Suppressor macrophage treated with lipopolysaccharide for 4 hours (primary cell): ENCODE measurements around the gene ADGRG1.

ENCODE experiments used
- DNase-seq: peaks from one replicate; pipeline ENCODE4 v3.0.0-alpha.2; 2020

Gene ADGRG1

DNA sequence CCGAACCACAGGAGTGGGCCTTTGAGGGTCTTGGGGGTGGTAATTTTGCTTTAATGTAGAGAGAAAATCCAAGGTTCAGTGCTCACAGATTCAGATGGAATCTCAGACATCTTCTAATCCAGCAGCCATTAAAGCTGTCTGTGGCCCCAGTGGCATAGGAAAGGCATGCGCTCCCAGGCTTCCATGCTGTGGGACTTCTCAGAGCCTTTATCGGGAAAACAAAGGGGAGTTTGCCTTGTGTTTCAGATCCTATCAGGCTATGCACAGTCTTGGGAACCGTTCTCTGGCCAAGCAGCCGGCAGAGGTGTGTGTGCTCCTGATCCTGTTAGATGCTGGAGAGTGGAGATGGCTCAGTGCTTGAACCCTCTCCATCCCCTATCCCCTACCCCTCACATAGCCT is 7.8 kb downstream of the ADGRG1 start:
- no peak for DNase-seq

DNA sequence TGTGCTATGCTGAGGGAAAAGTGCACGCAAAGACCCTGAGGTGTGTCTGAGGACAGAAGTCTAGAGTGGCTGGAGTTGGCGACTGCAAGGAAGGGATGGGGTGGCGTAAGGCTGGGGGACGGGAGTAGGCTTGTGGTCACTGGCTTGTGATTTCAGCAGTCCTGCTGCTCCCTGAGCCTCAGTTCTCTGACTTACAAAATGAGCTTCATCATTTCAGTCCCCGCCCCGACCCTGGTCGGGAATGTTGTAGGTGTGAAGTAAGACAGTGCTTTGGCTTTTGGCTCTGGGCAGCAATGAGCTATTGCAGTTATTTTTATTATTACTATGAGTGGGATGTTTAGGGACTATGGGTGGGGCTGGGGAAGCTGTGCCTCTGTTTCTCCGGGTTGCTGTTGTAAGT is 8.6 kb downstream of the ADGRG1 start:
- DNase-seq: no peak

DNA sequence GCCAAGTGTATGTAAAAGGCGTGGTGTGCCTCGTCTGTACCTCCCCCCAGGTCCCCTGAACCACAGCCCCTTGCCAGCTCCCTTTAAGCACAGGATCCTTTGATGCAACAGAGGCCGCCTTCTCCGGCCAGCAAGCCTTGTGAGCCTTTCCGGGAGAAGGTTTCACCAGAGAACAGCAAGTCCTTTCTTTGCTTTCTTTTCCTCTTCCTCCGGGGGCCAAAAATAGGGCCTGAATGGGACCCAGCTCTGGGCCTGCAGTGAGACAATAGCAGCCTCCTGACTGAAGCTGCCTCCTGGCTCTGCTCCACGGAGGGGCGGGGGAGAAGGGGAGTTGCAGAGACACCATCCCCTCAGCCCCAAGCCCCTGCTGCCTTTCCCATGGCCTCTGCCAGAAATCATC is 9.0 kb downstream of the ADGRG1 start:
- DNase-seq: no peak

DNA sequence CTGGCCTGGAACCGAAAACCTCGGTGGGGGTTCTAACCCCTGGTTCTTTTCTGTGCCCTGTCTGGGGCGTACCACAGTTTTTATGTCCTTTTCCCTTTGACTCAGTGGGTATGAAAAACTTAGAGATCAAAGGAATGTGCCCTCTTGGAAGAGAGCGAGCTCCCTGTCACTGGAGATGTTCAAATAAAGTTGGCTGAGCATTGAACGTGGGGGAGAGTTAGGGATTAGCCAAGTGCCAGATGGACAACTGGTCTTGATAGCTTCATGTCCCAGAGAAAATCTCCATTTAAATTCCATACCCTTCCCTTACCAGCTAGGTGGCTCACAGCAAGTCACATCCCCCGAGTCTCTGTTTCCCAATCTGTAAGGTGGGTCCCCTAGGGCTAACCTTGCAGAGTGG is 9.5 kb downstream of the ADGRG1 start:
- no peak for DNase-seq

DNA sequence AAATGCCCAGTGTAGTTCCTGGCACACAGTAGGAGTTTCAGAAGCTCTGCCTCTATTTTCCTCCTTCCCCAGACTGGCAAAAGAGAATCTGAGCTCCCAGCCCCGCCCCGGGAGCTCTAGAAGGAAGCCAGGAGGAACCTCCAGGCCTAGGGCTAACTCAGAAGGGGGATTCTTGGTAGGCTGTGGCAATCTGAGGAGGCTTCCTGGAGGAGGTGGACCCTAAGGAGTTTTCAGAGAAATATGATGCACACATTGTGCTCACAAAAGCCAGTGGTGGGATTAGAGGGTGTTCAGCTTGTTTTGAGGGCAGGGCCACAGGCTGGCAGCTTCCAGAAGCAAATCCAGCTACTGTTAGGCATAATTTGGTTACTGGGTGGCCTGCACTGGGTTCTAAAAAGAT is 10.0 kb downstream of the ADGRG1 start:
- DNase-seq: no peak

DNA sequence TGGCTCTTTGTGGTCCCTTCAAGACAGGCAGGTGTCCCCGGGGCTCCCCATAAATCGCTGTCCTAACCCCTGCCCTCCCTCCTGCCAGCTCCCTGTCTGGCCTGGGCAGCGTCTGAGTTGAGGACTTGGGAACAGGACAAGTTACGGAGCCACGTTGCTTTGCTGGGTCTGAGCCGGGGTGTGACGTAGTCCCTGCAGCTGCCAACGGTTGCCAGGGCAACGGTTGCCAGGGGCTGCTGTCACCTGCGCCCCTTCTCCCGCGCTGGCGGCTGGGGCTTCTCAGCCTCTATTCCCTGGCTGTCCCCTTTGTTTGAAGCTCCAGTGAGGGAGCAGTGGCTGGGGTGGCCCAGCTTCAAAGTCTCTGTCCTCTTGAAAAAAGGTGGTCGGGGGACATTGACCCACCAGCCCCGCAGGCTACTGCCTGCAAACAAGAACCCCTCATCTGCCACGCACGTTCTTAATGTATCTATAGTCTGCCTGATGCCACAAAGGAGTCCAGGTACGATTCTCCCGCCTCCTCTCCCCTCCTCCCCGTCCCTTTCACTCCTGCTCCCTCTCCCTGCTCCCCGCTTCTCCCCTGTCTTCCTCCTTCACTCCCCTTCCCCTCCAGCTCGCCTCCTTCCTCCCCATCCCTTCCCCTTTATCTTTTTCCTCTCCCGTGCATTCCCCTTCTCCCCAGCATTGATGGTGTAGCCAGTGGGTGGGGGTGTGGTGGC is 10.9 kb downstream of the ADGRG1 start:
- no peak for DNase-seq

DNA sequence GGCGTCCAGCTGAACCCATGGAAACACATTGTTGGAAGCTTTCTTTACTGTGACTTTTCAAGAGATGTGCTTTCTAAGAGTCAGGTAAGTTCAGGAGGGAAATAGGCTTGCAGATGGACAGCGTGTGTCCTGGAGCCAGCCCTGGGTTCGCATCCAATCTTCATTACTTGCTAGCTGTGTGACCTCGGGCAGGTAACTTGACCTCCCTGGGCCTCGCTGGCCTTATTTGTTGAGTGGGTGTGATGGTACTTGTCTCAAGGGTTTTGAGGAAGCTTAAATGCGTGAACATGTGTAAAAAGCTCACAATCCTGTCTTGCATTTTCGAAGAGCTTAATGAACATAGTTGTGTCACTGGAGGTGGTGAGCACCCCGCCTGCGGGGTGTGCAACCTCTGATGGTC is 11.8 kb downstream of the ADGRG1 start:
- no peak for DNase-seq

DNA sequence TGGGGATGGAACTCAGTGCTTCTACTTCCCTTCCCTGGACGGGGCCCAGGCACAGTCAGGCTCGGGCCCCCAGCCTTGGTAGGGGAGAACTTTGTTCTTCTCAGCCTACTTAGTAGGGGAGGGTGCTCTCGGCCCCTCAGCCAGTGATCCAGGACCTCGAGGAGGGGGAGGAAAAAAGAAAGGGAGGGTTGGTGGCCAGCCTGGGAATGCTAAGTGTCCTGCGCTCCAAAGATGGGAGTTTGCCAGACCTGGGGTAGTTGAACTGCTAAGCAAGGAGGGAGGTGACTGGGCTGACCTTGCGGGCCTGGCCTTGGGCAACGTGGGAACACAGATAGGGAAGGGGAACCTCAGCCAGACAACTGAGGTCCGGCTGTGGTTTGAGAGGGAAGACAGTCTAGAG is 12.2 kb downstream of the ADGRG1 start:
- no peak for DNase-seq

DNA sequence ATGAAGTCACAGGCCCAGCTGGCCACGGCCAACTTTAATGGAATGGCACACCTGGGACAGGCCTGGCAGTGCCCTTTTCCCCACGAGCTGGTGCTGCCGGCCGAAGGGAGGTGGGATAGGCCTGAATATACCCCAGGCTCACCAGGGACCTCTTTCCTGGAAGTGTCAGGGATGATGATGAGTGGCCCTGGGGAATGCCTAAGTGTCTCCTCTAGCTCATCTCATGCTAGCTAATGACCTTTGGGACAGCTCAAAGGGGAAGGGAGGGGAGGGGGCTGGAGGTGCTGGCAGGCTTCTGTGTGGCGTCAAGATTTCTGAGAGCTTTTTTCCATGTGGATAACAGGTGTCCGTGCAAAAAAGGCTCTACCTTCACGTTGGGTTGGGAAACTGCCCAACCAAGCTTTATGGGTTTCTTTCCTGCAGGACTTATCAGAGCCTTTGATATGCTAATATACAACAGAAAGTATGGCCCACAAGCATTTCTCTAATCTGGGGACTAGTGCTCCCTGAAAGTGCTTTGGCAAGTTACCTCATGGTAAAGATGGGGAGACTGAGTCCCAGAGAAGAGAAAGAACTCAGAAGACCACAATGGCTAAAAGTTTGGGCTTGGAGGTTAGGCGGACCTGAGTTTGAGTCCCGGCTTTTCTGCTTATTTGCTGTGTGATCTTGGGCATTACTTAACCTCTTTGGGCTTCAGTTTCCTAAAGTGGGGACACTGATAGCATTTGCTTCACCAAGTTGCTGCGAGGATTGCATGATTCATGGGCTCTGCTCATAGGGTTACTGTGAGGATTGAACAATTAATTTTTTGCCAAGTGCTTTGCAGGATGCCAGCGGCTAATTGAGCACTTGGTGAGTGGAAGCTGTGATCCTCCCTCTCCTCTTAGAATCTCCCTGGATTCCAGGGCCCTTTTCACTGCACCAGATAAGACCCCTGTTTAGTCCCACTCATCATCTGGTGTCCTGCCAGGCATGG is 14.0 kb downstream of the ADGRG1 start:
- DNase-seq: no peak

DNA sequence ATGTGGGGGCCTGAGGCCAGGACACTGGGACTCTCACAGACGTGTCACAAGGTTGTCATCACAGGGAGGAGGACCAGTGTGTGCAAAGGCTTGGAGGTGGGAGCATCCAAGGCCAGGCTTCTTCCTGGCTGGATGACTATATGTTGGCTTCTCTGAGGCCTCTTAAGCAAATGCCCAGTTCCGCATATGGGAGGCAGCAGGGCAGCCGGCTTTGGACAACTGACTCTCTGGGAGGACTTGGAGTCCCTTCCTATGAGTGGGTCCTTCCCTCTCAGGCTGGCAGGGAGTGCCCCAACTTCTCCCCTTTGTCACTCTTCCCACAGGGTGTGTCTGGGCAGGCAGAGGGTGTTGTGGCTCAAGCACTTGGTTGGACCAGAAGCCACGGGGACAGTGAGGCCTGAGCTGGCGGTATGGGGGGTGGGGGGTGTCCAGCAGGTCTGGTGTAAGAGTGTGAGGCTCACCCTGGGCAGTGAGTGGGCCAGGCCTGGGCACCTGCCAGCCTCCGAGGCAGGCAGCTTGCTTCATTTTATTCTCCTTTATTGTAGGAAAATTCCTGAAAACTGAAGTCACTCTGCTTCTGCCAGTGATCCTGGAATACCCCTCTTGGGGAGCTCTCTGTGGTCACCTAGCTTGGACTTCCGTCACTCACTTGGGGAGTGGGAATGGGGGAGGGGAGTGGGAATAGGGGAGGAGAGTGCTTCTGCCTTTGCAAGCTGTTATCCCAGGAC is 14.9 kb downstream of the ADGRG1 start:
- peak; percentile 59 for DNase-seq

DNA sequence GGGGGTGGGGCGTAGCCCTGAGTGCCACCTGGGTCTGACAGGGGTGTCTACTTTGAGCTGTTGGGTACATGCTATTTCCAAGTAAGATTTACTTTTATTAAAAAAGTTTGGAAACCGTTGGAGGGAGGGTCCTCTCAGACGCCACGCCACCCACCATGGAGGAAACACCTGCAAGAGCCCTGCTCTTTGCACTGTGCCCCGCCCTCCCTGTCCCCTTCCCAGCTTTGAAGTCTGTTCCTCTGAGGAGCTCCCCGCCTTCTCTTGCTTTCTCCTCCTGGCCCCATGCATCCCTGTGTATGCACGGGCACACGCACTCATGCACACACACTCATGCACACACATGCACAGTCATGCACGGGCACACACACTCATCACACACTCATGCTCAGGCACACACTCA is 15.5 kb downstream of the ADGRG1 start:
- DNase-seq: no peak

DNA sequence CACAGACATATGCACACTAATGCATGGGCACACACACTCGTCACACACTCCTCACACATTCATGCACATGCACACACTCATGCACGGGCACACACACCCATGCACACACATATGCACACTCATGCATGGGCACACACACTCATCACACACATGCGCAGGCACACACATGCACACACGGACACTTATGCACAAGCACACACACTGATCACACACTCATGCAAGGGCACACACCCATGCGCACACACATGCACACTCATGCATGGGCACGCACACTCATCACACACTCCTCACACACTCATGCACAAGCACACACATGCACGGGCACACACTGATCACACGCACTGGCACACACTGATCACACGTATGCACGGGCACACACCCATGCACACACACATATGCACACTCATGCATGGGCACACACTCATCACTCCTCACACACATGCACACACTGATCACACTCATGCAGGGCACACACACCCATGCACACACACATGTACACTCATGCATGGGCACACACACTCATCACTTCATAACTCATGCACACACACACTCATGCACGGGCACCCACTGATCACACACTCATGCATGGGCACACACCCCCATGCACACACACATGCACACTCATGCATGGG is 16.1 kb downstream of the ADGRG1 start:
- DNase-seq: no peak

DNA sequence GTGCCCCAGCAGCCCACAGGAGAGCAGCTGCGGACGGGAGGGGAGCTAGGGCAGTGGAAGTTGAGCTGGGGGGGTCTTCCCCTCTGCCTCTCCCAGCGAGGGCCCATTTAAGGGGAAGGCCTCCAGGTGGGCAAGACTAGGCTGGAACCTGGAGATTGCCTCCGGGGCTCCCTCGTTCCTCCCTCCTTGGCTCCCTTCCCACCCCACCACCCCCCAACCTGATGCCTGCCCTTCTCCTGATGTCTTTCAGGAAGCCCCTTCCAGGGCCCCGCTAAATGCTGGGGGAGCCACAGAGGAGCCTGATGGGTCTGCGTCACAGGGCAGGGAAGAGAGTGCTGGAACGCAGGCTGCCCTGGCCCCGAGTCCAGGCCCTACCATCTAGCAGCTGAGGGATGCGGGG is 16.7 kb downstream of the ADGRG1 start:
- DNase-seq: no peak

DNA sequence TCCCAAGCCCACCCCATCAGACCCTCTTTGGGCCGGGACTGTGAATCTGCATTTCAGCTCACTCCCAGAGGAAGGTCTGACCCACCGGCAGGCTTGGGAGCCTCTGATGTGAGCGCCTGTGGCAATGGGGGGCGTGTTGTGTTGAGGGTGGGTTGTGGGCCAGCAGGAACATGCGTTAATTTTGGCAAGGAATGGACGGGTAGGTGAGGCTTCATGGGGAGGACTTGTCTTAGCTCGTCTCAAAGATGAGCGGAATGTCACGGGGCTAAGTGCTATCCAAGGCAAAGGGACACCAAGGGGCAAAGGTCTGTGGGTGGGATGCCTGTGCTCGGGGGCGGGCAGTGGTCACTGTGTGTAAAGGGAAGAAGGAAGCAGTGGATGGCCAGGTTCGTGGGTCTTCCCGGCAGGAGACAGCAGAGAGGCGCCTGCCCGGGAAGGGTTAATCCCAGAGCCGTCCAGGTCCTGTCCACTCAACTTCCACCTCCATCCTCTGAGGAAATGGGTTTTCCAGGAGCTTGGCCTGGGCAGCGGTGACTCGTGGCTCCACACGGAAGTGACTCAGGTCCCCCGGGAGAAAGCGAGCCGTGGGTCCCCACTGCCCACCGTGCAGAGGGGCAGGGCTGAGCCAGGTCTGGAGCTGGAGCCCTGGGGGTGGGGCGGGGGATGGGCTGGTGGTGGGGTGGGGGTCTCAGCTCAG is 17.4 kb downstream of the ADGRG1 start:
- DNase-seq: no peak

DNA sequence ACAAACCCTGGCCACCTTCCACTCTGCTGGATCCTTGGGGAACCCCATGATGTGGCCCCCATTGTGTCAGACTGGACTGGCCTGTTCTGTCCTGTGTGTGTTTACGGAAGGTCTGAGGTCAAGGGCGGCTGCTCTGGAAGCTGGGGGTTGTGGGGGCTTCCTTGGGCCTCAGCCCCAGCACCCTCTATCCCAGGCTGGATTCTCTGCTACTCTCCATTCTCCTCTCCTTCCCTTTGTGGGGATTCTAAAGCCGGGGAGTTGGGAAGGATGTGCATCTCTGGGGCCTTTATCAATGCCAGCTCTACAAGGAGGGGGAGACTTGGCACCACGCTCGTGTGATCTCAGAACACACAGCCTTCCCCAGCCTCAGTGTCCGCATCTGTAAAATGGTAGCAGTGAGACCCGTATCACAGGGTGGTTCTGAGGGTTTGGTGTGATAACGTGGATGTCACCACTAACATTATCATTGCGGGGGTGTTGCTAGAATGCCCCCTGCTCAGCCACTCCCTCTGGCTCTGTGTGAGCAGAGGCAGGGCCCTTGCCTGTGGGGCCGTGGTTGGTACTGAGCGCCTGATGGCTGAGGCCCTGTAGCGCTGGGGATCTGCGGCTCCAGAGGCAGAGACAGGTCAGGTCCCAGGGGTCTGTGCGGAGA is 18.1 kb downstream of the ADGRG1 start:
- DNase-seq: no peak

DNA sequence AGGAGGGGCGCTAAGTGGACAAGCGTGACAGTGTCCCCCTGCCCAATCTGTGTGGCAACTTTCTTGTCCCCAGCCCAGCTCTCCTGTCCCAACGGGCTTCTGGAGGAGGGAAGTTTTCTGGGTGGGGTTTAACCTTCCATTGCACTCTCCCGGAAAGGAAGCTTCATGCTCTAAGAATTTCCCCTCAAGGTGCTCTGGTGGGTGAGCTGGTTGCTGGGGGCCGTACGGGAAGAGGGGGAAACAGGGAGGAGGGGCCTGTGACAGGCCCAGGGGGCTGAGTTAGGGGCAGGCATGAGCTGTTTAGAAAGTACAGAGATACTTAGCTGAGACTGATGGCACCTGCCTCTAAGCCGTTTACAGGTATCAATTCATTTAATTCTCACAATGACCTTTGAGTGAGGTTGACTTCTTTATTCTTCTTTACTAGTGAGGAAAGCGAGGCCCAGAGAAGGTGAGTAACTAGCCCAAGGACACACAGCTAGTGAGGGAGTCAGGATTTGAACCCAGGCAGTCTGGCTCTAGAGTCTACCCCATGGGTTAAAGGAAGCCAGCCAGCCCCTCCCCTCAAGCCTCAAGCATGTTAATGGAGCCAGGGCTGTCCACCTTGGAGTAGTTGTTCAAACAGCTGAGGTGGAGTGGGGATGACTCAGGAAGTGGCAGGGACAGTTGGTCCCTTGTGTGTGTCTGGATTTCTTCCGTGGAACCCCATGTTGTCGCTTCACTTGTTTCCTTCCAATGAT is 18.9 kb downstream of the ADGRG1 start:
- DNase-seq: no peak

DNA sequence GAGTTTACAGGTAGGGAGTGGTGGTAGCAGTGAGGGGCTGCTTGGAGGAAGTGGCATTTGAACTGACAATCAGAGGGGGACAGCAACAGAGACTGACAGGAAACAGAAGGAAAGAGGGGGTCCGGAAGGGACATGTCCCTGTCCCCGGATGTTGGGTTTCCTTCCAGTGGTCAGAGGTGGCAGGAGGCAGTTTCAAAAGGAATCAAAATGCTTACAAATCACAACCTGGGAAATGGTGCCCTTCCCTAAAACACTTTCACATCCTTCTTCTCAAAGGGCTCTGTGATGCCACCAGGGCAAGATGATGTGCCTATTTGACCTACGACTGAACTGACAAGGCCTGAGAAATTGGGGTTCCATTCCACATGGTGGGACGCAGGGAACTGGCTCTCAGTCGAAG is 19.7 kb downstream of the ADGRG1 start:
- DNase-seq: peak; percentile 49

DNA sequence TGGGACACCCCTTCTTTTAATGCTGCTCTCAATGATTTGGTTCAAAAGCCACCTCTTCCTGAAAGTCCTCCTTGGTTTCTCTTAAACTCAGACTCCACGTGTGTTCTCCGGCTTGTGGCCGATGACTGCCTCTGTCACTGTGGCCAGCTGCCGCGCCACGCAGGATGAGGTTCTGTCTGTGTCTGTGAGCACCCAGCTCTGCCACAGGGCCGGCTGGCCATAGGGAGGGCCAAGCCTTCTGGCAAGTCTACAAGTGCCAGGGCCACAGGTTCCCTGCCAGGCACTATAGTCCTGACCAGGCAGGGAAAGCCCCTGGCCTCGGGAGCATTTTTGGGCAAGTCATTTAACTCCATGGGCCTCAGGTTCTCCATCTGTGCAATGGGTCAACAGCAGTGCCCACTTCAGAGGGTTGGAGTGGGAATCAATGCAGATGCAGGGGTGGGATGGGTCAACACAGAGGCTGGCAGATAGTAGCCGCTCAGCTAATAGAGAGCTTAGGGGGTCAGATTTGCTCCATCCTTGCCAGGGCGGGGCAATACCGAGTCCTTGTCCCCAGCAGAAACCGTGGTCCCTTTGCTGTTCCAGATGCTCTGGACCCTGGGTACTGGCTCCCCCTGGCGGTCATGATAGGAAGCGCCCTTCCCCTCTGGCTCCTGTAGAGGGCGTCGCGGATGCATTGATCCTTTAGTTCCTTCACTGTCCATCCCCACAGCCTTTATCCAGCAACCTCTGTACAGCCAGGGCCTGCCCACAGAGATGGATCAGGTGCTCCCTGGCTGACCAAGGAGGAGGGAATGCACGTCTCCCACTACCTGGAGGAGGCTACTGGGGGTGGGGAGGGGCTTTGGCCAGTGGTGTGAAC is 20.4 kb downstream of the ADGRG1 start:
- DNase-seq: peak; percentile 88

DNA sequence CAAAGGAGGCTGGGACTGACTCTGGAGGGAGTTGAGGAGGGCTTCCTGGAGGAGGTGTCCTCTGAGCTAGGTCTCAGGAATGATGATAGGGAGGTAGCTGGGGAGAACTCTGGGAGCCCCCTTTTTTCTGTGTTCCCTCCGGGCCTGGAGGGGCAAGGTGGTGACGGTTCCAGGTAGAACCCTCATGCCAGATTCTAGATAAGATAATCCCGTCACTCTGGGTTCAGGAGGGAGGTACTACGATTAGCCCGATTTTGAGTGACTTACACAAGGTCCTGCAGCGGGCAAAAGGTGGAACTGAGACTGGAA is 21.0 kb downstream of the ADGRG1 start:
- no peak for DNase-seq

DNA sequence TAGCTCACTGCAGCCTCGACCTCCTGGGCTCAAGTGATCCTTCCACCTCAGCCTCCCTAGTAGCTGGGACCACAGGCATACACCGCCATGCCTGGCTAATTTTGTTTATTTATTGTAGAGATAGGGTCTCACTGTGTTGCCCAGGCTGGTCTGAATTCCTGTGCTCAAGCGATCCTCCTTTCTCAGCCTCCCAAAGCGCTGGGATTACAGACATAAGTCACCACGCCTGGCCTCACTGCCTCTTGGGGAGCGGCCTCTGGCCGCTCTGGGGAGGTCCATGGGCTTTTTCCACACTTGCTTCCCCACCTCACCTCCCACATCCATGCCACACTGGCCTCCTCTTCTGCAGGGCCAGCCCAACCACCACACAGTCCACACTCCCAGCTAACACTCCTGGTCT is 21.4 kb downstream of the ADGRG1 start:
- no peak for DNase-seq
